Liver (tissue), 3 donors: ENCODE results near the gene AOPEP.

Source experiments
- CTCF ChIP-seq: fragments of 150-350 bp; IDR thresholded peaks from 2 replicates; pipeline ENCODE4 v1.5.1; 2017; ENCODE audit warnings: improper control_type of control experiment, low read depth, low read length; ENCODE audit not compliant: missing input control
- MAX ChIP-seq: IDR thresholded peaks from 2 replicates; pipeline ENCODE4 v1.6.1; 2016; ENCODE audit warnings: antibody characterized with exemption
- TAF1 ChIP-seq: conservative IDR thresholded peaks from 2 replicates; pipeline ENCODE4 v1.6.1; 2016; ENCODE audit warnings: antibody characterized with exemption, mild to moderate bottlenecking
- donor health status: healthy.
- donor health status: healthy.

GRCh38 chr9:94975480-94975879 is 249.0 kb downstream of the AOPEP start:
- TF ChIP-seq CTCF = no peak
- no peak for TF ChIP-seq MAX
- no peak for TF ChIP-seq TAF1
